Natural killer cell (primary cell): ENCODE results near the gene CDK14. TPM values are rescaled to one million over a fixed set of nuclear protein-coding genes. Genes with fewer than 3 reads are reported as not detected.
"Not testable (repeated sequence)": the region's sequence is repeated elsewhere in the genome, so short reads cannot be mapped to it uniquely, and the experiment has no call there.

Experiments
- ATAC-seq, 3 donors: fragments of 150-1000 bp in 2 of 3; fragments of 200-7000 bp in 1 of 3; cut with Tn5 transposase; 1 replicate in 1 of 3; 2 replicates in 2 of 3; pipeline ENCODE4 v1.10.0; 2021; ENCODE audit warnings: mild to moderate bottlenecking in 2 of 3, moderate library complexity in 2 of 3
- DNase-seq, 2 donors: peaks; one replicate each; pipeline versions ENCODE4 v3.0.0 to v3.0.0-alpha.2; 2013 to 2021; ENCODE audit warnings: mixed read lengths in 1 of 2
- H3K27ac ChIP-seq: one replicate; pipeline ENCODE4 v1.5.1; 2013; ENCODE audit warnings: mild to moderate bottlenecking, low read length
- H3K27me3 ChIP-seq: one replicate; pipeline ENCODE4 v1.6.1; 2013; ENCODE audit warnings: low read length; ENCODE audit not compliant: control insufficient read depth, insufficient read depth
- H3K36me3 ChIP-seq: one replicate; pipeline ENCODE4 v1.6.1; 2013; ENCODE audit warnings: low read length; ENCODE audit not compliant: control insufficient read depth, insufficient read depth
- H3K4me1 ChIP-seq: one replicate; pipeline ENCODE4 v1.6.1; 2013; ENCODE audit warnings: low read length; ENCODE audit not compliant: control insufficient read depth, insufficient read depth
- H3K4me3 ChIP-seq: one replicate; pipeline ENCODE4 v1.5.1; 2013; ENCODE audit warnings: low read length
- H3K9me3 ChIP-seq: one replicate; pipeline ENCODE4 v1.6.1; 2013; ENCODE audit warnings: low read length; ENCODE audit not compliant: control insufficient read depth, insufficient read depth
- H3K27ac Mint-ChIP-seq, 2 donors: one replicate each; pipeline ENCODE4 v1.8.0; 2022; ENCODE audit warnings: mild to moderate bottlenecking in 2 of 2, mixed read lengths in 2 of 2, moderate library complexity in 1 of 2
- H3K27me3 Mint-ChIP-seq, 2 donors: one replicate each; pipeline ENCODE4 v1.8.0; 2022; ENCODE audit warnings: low read depth in 2 of 2, mixed read lengths in 2 of 2
- H3K36me3 Mint-ChIP-seq: one replicate; pipeline ENCODE4 v1.8.0; 2022; ENCODE audit warnings: mixed read lengths
- H3K4me1 Mint-ChIP-seq, 2 donors: one replicate each; pipeline ENCODE4 v1.8.0; 2022; ENCODE audit warnings: mixed read lengths in 2 of 2
- H3K4me3 Mint-ChIP-seq: one replicate; pipeline ENCODE4 v1.8.0; 2022; ENCODE audit warnings: mild to moderate bottlenecking, moderate library complexity, mixed read lengths
- H3K9me3 Mint-ChIP-seq, 2 donors: one replicate each; pipeline ENCODE4 v1.8.0; 2022; ENCODE audit warnings: mixed read lengths in 2 of 2
- WGBS: methylation state at CpG from one replicate; pipeline ENCODE4 v1.1.7; 2013; ENCODE audit warnings: missing lambda C conversion rate; ENCODE audit not compliant: insufficient coverage; 5-methylcytosine and 5-hydroxymethylcytosine counted together
- intact Hi-C: fragments of 100-400 bp; cut with micrococcal nuclease; formaldehyde crosslinking; loops from one replicate; pipeline ENCODE4 v1.14.2; 2022
- total RNA-seq, 4 donors: library from RNA; stranded (reverse); fragments of 120-200 nt in 1 of 4; gene quantifications; one replicate each; pipeline versions ENCODE4 v1.2.3 to v1.2.4, GENCODE V29; 2013 to 2022
- TF ChIP-seq, protein P1 (sequence below): fragments of 200-600 bp; IDR thresholded peaks from one replicate; pipeline ENCODE4 v1.8.0; 2022; ENCODE audit warnings: antibody characterized with exemption

Gene CDK14
- total RNA-seq, 3 donors from 2014 or later (not counting 1 experiment from before 2014, with no cell fraction given) = 1.2 to 12.5 (median 1.9) TPM

DNA sequence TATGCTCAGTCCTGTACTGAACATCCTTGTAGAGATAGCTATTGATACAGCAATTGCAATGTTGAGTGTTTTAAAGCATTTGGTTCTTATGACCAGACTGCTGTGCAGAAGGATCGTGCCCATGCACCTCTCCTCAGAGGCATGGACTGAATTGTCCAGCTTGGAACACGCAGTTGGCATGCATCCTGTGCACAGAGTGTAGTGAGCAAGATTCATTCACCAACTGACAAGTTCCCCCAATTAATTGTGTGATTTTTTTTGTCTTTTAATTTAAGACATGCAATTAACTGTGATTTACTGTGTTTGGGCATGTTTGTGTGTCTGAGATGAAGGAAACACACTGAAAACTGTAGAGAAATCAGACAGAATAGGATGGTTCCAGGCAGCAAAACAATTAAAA, 323.7 kb downstream of the CDK14 start:
- no peaks in the 10 kb centered on the region for H3K4me1 Mint-ChIP-seq

DNA sequence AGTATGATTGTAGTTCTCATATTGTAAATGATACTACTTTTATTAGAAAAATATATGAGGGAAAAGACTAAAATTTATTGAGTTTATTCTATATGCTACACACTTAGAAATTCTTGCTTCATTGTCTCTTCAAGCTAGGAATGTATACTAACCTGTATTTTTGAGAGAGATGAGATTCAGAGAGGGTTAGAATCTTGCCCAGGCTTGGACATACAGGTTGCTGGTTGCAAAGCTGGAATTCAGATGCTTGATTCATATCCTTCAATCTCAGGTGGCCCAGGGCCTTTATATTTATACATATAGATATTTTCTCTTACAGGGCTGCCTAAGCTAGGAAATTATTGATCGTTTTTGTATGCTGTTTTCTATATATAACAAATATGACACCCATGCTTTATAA, 324.2 kb downstream of the CDK14 start:
- H3K27ac ChIP-seq = no peak overlapping the region
- H3K4me3 ChIP-seq = no peak overlapping the region
- Mint-ChIP-seq H3K27ac (no peak overlapping the region), H3K36me3 (no peaks in the 10 kb centered on the region), H3K4me3 (no peak overlapping the region), H3K27me3 (no peaks in the 10 kb centered on the region), H3K9me3 (peaks cover 3 to 10% of the 10 kb centered on the region in 2 donors), H3K4me1 (no peaks in the 10 kb centered on the region)
- no peaks in the 10 kb centered on the region for H3K9me3 ChIP-seq
- TF ChIP-seq, protein P1, sequence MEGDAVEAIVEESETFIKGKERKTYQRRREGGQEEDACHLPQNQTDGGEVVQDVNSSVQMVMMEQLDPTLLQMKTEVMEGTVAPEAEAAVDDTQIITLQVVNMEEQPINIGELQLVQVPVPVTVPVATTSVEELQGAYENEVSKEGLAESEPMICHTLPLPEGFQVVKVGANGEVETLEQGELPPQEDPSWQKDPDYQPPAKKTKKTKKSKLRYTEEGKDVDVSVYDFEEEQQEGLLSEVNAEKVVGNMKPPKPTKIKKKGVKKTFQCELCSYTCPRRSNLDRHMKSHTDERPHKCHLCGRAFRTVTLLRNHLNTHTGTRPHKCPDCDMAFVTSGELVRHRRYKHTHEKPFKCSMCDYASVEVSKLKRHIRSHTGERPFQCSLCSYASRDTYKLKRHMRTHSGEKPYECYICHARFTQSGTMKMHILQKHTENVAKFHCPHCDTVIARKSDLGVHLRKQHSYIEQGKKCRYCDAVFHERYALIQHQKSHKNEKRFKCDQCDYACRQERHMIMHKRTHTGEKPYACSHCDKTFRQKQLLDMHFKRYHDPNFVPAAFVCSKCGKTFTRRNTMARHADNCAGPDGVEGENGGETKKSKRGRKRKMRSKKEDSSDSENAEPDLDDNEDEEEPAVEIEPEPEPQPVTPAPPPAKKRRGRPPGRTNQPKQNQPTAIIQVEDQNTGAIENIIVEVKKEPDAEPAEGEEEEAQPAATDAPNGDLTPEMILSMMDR = no peak
- ATAC-seq (no peak), DNase-seq (no peak)
- no peaks in the 10 kb centered on the region for H3K36me3 ChIP-seq
- H3K4me1 ChIP-seq = no peaks in the 10 kb centered on the region
- no CpG with 5 or more reads among the region's 1 CpG for WGBS
- H3K27me3 ChIP-seq = no peaks in the 10 kb centered on the region
- intact Hi-C loops = no loop called here

More for the DNA sequence above, 323.7 kb downstream of the CDK14 start:
- TF ChIP-seq, protein P1 = no peak
- no peak overlapping the region for H3K4me3 ChIP-seq
- H3K36me3 ChIP-seq = no peaks in the 10 kb centered on the region
- no peaks in the 10 kb centered on the region for H3K36me3 Mint-ChIP-seq
- ATAC-seq = no peak
- no peaks in the 10 kb centered on the region for H3K27me3 ChIP-seq
- no peak overlapping the region for H3K4me3 Mint-ChIP-seq
- intact Hi-C loops = no loop called here
- WGBS = 86% methylated on average over 2 of the region's 2 CpGs
- peaks cover under 1% of the 10 kb centered on the region for H3K9me3 ChIP-seq
- H3K27ac Mint-ChIP-seq = no peak overlapping the region
- no peaks in the 10 kb centered on the region for H3K27me3 Mint-ChIP-seq
- DNase-seq = no peak
- H3K4me1 ChIP-seq = no peaks in the 10 kb centered on the region
- peaks cover 3 to 8% of the 10 kb centered on the region in 2 donors for H3K9me3 Mint-ChIP-seq
- H3K27ac ChIP-seq = no peak overlapping the region

GRCh38 chr7:90923541-90923997, 327.4 kb downstream of the CDK14 start:
- Mint-ChIP-seq H3K9me3 (peaks cover 5 to 10% of the 10 kb centered on the region in 2 donors), H3K27ac (no peak overlapping the region), H3K4me3 (no peak overlapping the region), H3K27me3 (no peaks in the 10 kb centered on the region), H3K4me1 (no peaks in the 10 kb centered on the region), H3K36me3 (no peaks in the 10 kb centered on the region)
- 91% methylated on average over 2 of the region's 2 CpGs for WGBS
- Histone ChIP-seq H3K27ac (no peak overlapping the region), H3K4me3 (no peak overlapping the region), H3K36me3 (no peaks in the 10 kb centered on the region), H3K4me1 (no peaks in the 10 kb centered on the region), H3K27me3 (no peaks in the 10 kb centered on the region), H3K9me3 (no peaks in the 10 kb centered on the region)
- TF ChIP-seq, protein P1 = no peak
- ATAC-seq (no peak), DNase-seq (no peak)
- intact Hi-C loops = no loop called here

- H3K27me3 Mint-ChIP-seq, H3K36me3 Mint-ChIP-seq, H3K9me3 ChIP-seq, H3K27me3 ChIP-seq, H3K36me3 ChIP-seq, intact Hi-C loops, H3K4me1 Mint-ChIP-seq, H3K4me3 ChIP-seq, H3K4me1 ChIP-seq, H3K27ac Mint-ChIP-seq, H3K27ac ChIP-seq, H3K9me3 Mint-ChIP-seq, ATAC-seq, H3K4me3 Mint-ChIP-seq: not testable (repeated sequence)
- DNase-seq = peak in 1 of 2 donors; percentile 38
- WGBS = 86% methylated on average over 13 of the region's 13 CpGs
These were observed 332.7 kb downstream of the CDK14 start for GRCh38 chr7:90928700-90929424.
